HEK293 (cell line): Measurements from ENCODE around the gene ABR.

Experiments
- CTCF ChIA-PET: fragments of 350-600 bp; formaldehyde crosslinking; extraction: SDS; loops from one replicate; lab custom pipeline; 2021; ENCODE audit warnings: antibody characterized with exemption; lab: Yijun Ruan, JAX
- POLR2A ChIA-PET: fragments of 300-600 bp; formaldehyde crosslinking; extraction: SDS; loops from one replicate; lab custom pipeline; 2020; ENCODE audit warnings: antibody characterized with exemption, inconsistent platforms; lab: Yijun Ruan, JAX
- H3K27ac ChIP-seq: fragments of 200-500 bp; sonication (Bioruptor generic); 2 replicates; pipeline ENCODE4 v1.5.1; 2014; ENCODE audit warnings: low read depth, low read length, control low read depth, inconsistent platforms; ENCODE audit errors: extremely low read depth
- H3K36me3 ChIP-seq, 2 experiments: fragments of 200-500 bp in 1 of 2; sonication (Bioruptor generic) in 1 of 2; 1 replicate in 1 of 2; 2 replicates in 1 of 2; pipeline ENCODE4 v1.5.1; 2014 to 2017; ENCODE audit warnings: inconsistent platforms in 2 of 2, low read length in 2 of 2; ENCODE audit not compliant: control insufficient read depth in 2 of 2, insufficient read depth in 1 of 2
- H3K4me1 ChIP-seq: fragments of 200-500 bp; sonication (Bioruptor generic); 2 replicates; pipeline ENCODE4 v1.5.1; 2014; ENCODE audit warnings: mild to moderate bottlenecking, low read length, inconsistent platforms; ENCODE audit not compliant: control insufficient read depth, insufficient read depth
- H3K4me3 ChIP-seq: 2 replicates; pipeline ENCODE4 v1.5.1; 2011; ENCODE audit warnings: low read depth, mild to moderate bottlenecking, control low read depth, low read length, moderate library complexity
- H3K9me3 ChIP-seq: fragments of 200-500 bp; sonication (Bioruptor generic); 2 replicates; pipeline ENCODE4 v1.5.1; 2014; ENCODE audit warnings: low read depth, low read length, inconsistent platforms; ENCODE audit not compliant: control insufficient read depth, insufficient read depth
- BCL6B ChIP-seq: fragments of 450-650 bp; formaldehyde crosslinking; IDR thresholded peaks from 2 replicates; pipeline ENCODE4 v1.5.1; 2017; ENCODE audit warnings: missing biosample characterization, missing genetic modification characterization
- PRDM10 ChIP-seq: fragments of 450-650 bp; formaldehyde crosslinking; IDR thresholded peaks from 2 replicates; pipeline ENCODE4 v1.5.1; 2016; ENCODE audit warnings: missing biosample characterization, missing genetic modification characterization
- YY1 ChIP-seq: fragments of 450-650 bp; formaldehyde crosslinking; IDR thresholded peaks from 2 replicates; pipeline ENCODE4 v1.5.1; 2018; ENCODE audit warnings: missing biosample characterization, missing genetic modification characterization
- ZBTB1 ChIP-seq: fragments of 450-650 bp; formaldehyde crosslinking; IDR thresholded peaks from 2 replicates; pipeline ENCODE4 v1.5.1; 2016; ENCODE audit warnings: missing biosample characterization, missing genetic modification characterization
- ZNF114 ChIP-seq: fragments of 450-650 bp; formaldehyde crosslinking; IDR thresholded peaks from 2 replicates; pipeline ENCODE4 v1.5.0; 2017; ENCODE audit warnings: missing biosample characterization, missing genetic modification characterization
- ZNF138 ChIP-seq: fragments of 450-650 bp; formaldehyde crosslinking; IDR thresholded peaks from 2 replicates; pipeline ENCODE4 v1.5.1; 2016; ENCODE audit warnings: missing biosample characterization, missing genetic modification characterization, borderline replicate concordance
- ZNF140 ChIP-seq: fragments of 450-650 bp; formaldehyde crosslinking; IDR thresholded peaks from 2 replicates; pipeline ENCODE4 v1.5.1; 2016; ENCODE audit warnings: missing biosample characterization, missing genetic modification characterization
- ZNF146 ChIP-seq: fragments of 450-650 bp; formaldehyde crosslinking; IDR thresholded peaks from 2 replicates; pipeline ENCODE4 v1.5.1; 2016; ENCODE audit warnings: missing biosample characterization, missing genetic modification characterization
- ZNF169 ChIP-seq: fragments of 450-650 bp; formaldehyde crosslinking; IDR thresholded peaks from 2 replicates; pipeline ENCODE4 v1.5.1; 2016; ENCODE audit warnings: missing biosample characterization, missing genetic modification characterization
- ZNF221 ChIP-seq: fragments of 450-650 bp; formaldehyde crosslinking; IDR thresholded peaks from 2 replicates; pipeline ENCODE4 v1.5.1; 2017; ENCODE audit warnings: missing biosample characterization, missing genetic modification characterization, borderline replicate concordance
- ZNF223 ChIP-seq: fragments of 450-650 bp; formaldehyde crosslinking; IDR thresholded peaks from 2 replicates; pipeline ENCODE4 v1.5.1; 2016; ENCODE audit warnings: missing biosample characterization, missing genetic modification characterization
- ZNF362 ChIP-seq: fragments of 450-650 bp; formaldehyde crosslinking; IDR thresholded peaks from 2 replicates; pipeline ENCODE4 v1.5.1; 2016; ENCODE audit warnings: missing biosample characterization, missing genetic modification characterization
- ZNF37A ChIP-seq: fragments of 450-650 bp; IDR thresholded peaks from 2 replicates; pipeline ENCODE4 v1.5.1; 2018; ENCODE audit warnings: missing biosample characterization, missing genetic modification characterization
- ZNF423 ChIP-seq: fragments of 450-650 bp; formaldehyde crosslinking; IDR thresholded peaks from 2 replicates; pipeline ENCODE4 v1.5.1; 2016; ENCODE audit warnings: missing biosample characterization, missing genetic modification characterization
- ZNF670 ChIP-seq: fragments of 450-650 bp; formaldehyde crosslinking; IDR thresholded peaks from 2 replicates; pipeline ENCODE4 v1.5.1; 2016; ENCODE audit warnings: missing biosample characterization, missing genetic modification characterization, low read depth
- ZNF677 ChIP-seq: fragments of 450-650 bp; IDR thresholded peaks from 2 replicates; pipeline ENCODE4 v1.5.0; 2018; ENCODE audit warnings: missing biosample characterization, mild to moderate bottlenecking, missing genetic modification characterization, moderate library complexity
- ZNF692 ChIP-seq: fragments of 450-650 bp; formaldehyde crosslinking; IDR thresholded peaks from 2 replicates; pipeline ENCODE4 v1.5.1; 2016; ENCODE audit warnings: missing biosample characterization, missing genetic modification characterization
- ZNF707 ChIP-seq: fragments of 450-650 bp; formaldehyde crosslinking; IDR thresholded peaks from 2 replicates; pipeline ENCODE4 v1.5.1; 2016; ENCODE audit warnings: missing biosample characterization, missing genetic modification characterization
- ZNF76 ChIP-seq: fragments of 450-650 bp; formaldehyde crosslinking; IDR thresholded peaks from 2 replicates; pipeline ENCODE4; 2016; ENCODE audit warnings: low read depth, missing biosample characterization, missing genetic modification characterization, borderline replicate concordance
- ZNF792 ChIP-seq: fragments of 450-650 bp; formaldehyde crosslinking; IDR thresholded peaks from 2 replicates; pipeline ENCODE4 v1.5.1; 2016; ENCODE audit warnings: missing biosample characterization, missing genetic modification characterization
- ZSCAN16 ChIP-seq: fragments of 450-650 bp; formaldehyde crosslinking; IDR thresholded peaks from 2 replicates; pipeline ENCODE4 v1.5.1; 2016; ENCODE audit warnings: missing biosample characterization, missing genetic modification characterization
- ZSCAN18 ChIP-seq: fragments of 450-650 bp; formaldehyde crosslinking; IDR thresholded peaks from 2 replicates; pipeline ENCODE4 v1.5.1; 2016; ENCODE audit warnings: missing biosample characterization, missing genetic modification characterization
- ZSCAN30 ChIP-seq: fragments of 450-650 bp; IDR thresholded peaks from 2 replicates; pipeline ENCODE4 v1.5.1; 2018; ENCODE audit warnings: missing biosample characterization, mild to moderate bottlenecking, missing genetic modification characterization, moderate library complexity
- TF ChIP-seq, protein P1 (sequence below): fragments of 450-650 bp; formaldehyde crosslinking; IDR thresholded peaks from 2 replicates; pipeline ENCODE4 v1.5.1; 2016; ENCODE audit warnings: missing biosample characterization, missing genetic modification characterization, low read depth

ABR gene

GRCh38 chr17:962670-963069, 217.1 kb downstream of the ABR start:
- no peak overlapping the region for H3K4me3 ChIP-seq
- TF ChIP-seq BCL6B (no peak), ZNF670 (tag by site-specific recombination) (no peak), ZBTB1 (tag by site-specific recombination) (no peak), ZNF423 (tag by site-specific recombination) (no peak), ZNF692 (tag by site-specific recombination) (no peak), ZNF169 (no peak), ZNF792 (tag by site-specific recombination) (no peak), ZNF677 (tag by site-specific recombination) (no peak), ZNF76 (tag by site-specific recombination) (no peak), ZNF140 (tag by site-specific recombination) (no peak), ZNF707 (no peak), ZNF362 (no peak), ZSCAN18 (tag by site-specific recombination) (no peak), ZNF146 (no peak), ZSCAN30 (tag by site-specific recombination) (no peak)
- TF ChIP-seq, all 188 proteins: peak for 0
- POLR2A ChIA-PET = no interaction called here
- Histone ChIP-seq H3K36me3 (no peaks in the 10 kb centered on the region; a peak in 1 of 3 replicates), H3K9me3 (no peaks in the 10 kb centered on the region), H3K27ac (no peak overlapping the region), H3K4me1 (peaks cover 21% of the 10 kb centered on the region)
- CTCF ChIA-PET = interaction anchor here (0.6 to 2.1 kb wide), 3 partner anchors 83 to 177 kb away, joined by 3 to 7 read pairs (median 3); no protein-coding TSS in a partner anchor

DNA sequence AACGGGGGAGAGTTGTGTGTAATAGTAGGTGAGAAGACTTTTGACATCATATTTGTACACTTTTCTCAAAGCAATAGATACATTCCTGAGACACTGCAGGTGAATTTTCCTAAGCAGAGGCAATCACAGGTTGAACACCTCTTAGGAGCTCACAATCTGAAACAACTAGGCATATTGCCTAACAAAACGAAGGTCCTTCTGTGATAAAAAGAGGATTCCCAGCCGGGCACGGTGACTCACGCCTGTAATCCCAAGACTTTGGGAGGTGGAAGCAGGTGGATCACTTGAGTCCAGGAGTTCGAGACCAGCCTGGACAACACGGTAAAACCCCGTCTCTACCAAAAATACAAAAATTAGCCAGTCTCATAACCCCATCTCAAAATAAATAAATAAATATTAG, 217.6 kb downstream of the ABR start:
- H3K4me1 ChIP-seq = peaks cover 21% of the 10 kb centered on the region
- H3K9me3 ChIP-seq = no peaks in the 10 kb centered on the region
- ChIA-PET CTCF (interaction anchor here (0.6 to 2.1 kb wide), 2 partner anchors 83 to 176 kb away, joined by 3 to 7 read pairs; no protein-coding TSS in a partner anchor), POLR2A (no interaction called here)
- H3K4me3 ChIP-seq = no peak overlapping the region
- no peaks in the 10 kb centered on the region for H3K36me3 ChIP-seq
- H3K27ac ChIP-seq = no peak overlapping the region
- TF ChIP-seq ZNF114 (no peak), PRDM10 (no peak), ZNF138 (tag by site-specific recombination) (no peak), ZNF223 (tag by site-specific recombination) (no peak), ZNF37A (no peak), YY1 (tag by site-specific recombination) (no peak), ZSCAN16 (tag by site-specific recombination) (no peak), ZNF221 (tag by site-specific recombination) (no peak)
- TF ChIP-seq, protein P1, sequence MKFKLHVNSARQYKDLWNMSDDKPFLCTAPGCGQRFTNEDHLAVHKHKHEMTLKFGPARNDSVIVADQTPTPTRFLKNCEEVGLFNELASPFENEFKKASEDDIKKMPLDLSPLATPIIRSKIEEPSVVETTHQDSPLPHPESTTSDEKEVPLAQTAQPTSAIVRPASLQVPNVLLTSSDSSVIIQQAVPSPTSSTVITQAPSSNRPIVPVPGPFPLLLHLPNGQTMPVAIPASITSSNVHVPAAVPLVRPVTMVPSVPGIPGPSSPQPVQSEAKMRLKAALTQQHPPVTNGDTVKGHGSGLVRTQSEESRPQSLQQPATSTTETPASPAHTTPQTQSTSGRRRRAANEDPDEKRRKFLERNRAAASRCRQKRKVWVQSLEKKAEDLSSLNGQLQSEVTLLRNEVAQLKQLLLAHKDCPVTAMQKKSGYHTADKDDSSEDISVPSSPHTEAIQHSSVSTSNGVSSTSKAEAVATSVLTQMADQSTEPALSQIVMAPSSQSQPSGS (tag by site-specific recombination) = no peak
